HG02610 (cell line): ENCODE data around the gene WNT8B.

ENCODE experiments used
- ATAC-seq: cut with Tn5 transposase; IDR thresholded peaks from one replicate; pipeline ENCODE4 v1.9.1; 2021; ENCODE audit warnings: mild to moderate bottlenecking, moderate library complexity; ENCODE audit not compliant: unreplicated experiment

WNT8B gene, protein sequence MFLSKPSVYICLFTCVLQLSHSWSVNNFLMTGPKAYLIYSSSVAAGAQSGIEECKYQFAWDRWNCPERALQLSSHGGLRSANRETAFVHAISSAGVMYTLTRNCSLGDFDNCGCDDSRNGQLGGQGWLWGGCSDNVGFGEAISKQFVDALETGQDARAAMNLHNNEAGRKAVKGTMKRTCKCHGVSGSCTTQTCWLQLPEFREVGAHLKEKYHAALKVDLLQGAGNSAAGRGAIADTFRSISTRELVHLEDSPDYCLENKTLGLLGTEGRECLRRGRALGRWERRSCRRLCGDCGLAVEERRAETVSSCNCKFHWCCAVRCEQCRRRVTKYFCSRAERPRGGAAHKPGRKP

DNA sequence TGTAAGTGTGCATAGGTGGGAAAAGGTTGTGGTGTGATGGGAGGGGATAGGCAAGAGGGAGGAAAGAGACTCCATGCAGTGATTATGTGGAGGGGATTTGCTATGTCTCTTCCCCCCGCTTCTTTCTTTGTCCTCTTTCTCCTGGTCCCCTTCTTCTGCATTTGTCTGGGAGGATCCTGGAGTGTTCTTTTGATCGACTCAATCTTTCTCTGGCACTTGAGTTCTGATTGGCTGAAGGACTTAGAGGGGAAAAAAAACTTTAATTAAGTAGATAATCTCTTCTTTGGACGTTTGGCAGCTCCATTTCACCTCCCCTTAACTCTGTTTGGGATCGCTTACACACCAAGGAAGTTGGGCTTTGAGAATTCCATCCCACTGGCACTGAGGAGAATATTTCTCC is at the start of gene WNT8B:
Gene WNT8B (plus strand): TSS at position 301 of the 400 bp plus-strand sequence. CDS start 160 bp downstream, outside the sequence.
- no peak for ATAC-seq

DNA sequence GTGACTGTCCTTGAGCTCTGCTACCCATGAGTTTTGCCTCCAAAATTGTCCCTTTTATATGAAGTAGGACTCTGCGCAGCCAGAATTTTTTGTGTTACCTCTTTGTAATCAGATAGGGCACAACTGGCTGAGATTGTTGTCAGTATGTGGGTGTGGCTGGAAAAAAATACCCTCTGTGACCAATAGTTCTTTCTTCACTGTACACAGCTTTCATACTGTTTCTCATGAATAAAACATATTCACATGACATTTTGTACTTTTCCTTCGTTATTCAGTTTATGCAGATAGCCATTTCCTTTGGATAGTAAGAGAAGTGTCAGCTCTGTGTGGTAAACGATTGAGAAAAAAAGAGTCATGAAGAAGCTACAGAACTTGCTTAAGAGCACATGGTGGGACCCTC is 49.6 kb upstream of the WNT8B start:
- no peak for ATAC-seq

DNA sequence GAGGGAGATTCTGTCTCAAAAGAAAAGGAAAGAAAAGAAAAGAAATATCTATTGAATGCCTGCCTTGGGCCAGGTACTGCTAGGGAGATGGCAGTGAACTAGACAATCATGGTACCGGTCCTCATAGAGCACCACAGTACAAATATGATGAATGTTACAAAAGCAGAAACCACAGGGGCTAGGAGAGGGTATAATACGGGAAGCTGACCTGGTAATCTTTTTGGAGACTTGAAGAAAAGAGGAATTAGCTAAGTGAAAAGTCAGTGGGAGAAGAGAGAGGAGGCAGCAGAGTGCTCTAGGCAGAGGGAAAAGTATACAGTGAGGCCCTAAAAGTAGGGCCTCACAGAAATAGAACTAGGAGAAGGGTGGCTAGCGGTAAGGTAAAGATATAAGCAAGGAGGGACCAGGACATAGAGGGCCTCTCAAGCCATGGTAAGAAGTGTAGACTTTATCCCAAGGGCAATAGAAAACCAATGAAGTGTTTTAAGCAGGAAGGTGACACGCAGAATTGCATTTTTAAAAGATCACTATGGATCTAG is 42.8 kb upstream of the WNT8B start:
- ATAC-seq = no peak

DNA sequence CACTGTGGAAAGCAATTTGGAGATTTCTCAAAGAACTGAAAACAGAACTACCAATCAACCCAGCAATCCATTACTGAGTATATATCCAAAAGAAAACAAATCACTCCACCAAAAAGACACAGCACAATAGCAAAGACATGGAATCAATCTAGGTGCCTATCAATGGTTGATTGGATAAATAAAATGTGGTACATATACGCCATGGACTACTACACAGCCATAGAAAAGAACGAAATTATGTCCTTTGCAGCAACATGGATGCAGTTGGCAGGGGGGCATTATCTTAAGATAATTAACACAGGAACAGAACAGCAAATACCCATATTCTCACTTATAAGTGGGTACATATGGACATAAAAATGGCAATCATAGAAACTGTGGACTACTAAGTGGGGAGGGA is 35.4 kb upstream of the WNT8B start:
- no peak for ATAC-seq

DNA sequence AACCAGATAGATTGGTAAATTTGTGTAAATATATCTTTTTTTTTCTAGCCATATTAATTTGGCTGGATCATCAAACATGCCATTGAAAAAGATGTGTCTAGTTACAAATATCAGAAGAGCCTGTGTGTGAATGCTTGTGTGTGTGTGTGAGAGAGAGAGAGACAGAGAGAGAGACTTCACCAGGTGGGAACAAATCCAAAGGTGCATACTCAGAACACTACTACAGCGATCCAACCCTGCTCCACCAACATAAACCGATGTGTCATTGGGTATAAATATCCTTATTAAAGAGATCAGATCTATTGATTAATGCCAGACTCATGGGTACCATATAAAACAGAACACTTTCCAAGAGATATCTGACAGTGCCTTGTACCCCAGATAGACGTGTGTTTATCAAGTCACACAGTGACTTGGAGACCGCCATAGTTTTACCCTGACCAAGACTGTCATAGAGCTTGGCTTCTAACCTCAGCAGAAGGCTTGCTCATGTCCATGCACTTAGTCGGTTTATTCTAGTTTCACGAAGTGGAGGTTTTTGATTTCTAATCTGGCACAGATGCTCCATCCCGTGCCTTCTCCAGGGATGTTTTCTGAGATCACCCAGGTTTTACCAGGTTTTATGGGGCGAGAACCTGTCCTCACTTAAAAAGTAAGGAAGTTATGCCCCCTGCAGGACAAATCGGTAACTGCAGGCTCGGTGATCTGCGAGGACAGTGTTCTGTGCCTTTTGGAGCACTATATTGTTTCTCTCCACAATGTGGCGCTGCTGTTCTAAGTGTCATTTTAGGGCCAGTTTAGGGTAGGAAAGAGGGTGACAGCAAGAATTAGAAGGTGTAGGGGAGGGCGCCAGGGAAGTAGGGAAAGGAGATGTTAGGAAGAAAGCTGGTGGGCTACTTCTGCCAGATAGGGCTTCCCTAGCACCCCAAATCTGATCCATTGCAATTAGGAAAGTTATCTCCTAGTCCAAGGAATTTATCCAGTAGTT is 29.3 kb upstream of the WNT8B start:
- peak; percentile 65 for ATAC-seq

DNA sequence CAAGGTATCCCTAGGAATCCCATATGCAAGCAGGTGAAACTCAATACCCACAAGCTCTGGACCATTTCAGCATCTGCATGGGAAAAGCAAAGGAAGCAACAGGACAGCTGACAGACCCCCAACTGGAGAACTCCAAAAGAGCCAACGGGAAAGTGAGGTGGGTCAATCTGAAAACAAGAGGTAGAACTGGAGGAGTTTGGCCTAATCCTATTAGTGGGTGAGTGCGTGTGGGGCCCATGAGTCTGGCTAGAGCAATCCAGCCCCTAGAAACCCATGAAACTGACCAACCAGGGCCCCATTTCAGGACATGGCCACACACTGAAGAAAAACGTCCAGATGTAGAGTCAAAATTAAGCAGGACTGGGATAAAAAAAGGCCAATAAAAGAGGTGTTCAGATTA is 26.6 kb upstream of the WNT8B start:
- ATAC-seq = no peak

DNA sequence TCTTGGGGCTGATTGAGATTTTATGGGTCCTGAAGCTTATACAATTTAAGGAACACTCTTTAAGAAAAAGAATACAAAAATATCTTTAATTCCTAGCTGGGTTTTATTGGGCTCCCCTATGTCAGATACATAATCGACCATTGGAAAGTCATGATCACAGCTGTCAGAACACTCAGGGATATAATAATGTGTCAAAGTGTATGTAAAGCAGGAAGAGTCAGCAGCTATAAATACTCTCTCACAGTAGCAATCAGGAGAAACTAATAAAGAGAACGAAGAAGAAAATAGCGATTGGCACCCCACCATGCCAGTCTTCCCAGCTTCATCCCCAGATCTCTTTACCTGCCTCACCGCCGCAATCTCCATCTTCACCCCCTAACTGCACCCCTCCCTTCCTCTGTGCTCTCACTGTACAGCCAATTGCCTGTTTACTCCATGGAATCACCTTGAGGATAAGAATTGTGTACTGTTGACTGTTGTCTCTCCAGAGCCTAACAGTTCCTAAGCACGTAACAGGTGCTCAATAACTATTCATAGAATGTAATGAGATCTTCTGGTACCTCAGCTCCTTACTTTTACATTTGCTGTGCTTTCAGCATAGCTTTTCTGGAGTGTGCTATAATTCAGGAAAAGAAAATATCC is 24.0 kb upstream of the WNT8B start:
- ATAC-seq = no peak

DNA sequence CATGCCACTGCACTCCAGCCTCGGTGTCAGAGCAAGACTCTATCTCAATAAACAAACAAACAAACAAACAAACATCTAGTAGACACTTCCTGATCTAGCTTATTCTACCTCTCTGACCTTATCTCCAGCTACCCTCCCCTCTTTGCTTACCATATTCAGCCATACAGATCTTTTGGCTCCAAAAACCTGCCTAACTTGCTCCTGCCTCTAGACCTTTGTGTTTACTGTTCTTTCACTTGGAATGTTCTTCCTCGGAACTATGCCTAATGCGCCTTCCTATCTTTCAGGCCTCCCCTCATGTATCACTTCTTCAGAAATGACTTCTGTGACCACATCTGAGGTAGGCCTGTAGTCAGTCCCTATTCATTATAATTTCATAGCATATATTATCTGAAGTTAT is 20.3 kb upstream of the WNT8B start:
- no peak for ATAC-seq

DNA sequence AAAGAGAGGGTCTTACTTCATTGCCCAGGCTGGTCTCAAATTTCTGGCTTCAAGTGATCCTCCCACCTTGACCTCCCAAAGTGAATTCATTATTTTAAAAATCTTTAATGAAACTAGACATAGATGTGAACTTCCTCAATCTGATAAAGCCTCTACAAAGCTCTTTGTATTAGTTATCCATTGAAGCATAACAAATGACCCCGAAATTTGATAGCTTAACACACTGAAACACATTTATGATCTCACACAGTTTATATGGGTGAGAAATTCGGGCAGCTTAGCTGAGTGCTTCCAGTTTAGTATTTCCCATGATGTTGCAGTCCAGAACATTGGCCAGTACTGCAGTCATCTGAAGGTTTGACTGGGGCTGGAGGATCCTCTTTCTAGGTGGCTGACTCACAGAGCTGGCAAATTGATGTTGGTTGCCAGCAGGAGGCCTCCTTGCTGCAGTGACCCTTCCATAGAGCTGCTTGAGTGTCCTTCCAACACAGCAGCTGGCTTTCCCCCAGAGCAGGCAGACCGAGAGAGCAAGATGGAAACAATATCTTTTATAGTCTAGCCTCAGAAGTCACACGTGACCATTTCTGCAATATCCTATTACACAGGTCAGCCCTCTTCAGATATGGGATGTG is 16.6 kb upstream of the WNT8B start:
- no peak for ATAC-seq

DNA sequence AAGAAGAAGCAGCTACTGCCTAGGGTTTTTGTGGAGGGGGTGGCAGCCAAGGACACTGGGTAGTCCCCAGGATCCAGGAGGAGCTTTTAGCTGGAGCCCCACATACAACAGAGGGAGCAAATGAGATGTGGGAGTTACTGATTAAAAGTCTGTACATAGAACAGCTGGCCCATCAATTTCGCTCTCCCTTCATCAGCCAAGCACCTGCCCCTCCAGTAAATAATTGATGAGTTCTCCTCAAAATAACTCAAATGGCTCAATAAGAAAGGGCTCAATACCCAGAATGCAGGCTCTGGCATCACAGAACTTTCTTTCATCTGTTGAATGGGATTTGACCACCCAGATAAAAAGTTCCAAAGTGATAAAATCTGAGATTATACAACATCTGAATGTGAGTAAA is 15.1 kb upstream of the WNT8B start:
- no peak for ATAC-seq

DNA sequence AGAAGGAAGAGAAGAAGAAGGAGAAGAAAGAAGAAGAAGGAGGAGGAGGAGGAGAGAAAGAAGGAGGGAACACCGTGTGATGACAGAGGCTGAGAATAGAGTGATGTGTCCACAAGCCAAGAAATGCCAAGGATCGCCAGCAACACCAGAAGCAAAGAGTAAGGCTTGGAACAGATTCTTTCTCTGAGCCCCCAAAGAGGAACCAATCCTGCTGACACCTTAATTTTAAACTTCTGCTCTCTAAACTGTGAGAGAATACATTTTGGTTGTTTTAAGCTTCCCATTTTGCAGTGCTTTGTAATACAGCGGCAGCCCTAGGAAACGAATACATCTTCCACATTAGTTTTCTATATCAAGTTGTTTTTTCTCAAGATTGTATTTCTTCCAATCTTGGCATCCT is 13.9 kb upstream of the WNT8B start:
- no peak for ATAC-seq

DNA sequence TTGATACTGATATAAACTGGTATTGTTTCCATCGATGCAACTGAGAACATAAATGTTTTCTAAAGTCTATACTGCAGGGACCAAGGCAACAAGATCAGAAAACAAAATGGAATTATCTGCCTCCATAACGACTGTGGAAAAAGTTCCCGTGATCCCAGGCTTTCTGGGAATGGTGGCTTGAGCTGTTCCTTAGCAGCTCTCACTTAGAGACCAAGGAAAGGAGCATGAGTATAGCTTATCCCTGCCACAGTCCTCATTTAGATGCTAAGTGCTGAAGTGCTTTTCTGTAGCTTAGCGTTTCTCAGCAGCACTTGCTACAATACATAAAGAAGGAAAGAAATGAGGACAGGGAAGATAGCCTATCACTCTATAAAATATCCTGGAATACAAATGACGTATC is 5.5 kb downstream of the WNT8B start:
- ATAC-seq = no peak

DNA sequence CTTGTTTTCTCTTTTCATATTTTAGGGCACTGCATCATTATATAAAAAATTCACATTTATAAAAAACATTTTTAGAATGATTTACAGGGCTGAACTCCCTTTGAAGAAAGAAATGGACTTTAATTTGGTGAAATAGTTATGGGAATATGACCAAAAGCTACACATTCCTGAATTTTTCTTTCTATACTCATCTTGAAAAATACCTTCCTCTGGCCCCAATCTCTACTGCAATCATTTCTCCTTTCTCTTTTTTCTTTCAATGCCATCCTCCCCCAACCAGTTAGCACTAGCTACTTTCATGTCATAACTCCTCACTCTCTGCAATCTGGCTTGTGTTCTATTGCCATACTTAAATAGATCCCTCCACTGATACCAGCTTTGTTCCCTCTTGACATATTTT is 6.2 kb downstream of the WNT8B start:
- no peak for ATAC-seq

DNA sequence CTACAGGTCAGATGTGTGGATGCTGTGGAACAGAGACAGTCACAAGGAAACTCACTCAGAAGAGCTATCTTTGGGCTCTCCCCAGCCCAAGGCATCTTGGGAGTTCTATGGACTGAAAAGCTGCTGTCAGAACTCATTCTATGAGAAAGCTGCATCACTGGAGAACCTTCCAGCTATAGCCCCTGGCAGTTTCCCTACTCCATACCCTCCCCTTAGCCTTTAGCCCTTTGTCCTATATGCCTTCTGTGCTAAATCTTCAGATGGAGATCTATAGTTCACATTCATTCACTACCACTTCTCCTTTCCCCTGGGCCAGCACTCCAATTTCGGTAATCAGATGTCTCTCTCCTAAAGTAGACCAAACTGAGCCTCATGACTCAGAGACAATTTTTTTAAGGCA is 6.9 kb downstream of the WNT8B start:
- ATAC-seq = no peak

DNA sequence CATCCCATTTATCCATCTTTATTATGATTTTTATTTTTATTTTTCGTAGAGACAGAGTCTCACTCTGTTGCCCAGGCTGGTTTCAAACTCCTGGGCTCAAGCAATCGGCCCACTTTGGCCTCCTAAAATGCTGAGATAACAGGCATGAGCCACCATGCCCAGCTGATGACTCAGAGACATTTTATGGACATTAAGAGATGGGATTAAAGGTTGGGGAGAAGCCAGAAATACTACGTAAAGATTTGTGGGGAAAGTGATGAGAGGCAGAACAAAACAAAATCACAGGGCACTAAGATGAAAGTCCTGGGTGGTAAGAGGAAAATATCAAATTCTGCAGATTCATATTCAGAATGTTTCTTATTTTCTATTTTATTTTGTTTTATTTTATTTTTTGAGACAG is 7.6 kb downstream of the WNT8B start:
- ATAC-seq = no peak

DNA sequence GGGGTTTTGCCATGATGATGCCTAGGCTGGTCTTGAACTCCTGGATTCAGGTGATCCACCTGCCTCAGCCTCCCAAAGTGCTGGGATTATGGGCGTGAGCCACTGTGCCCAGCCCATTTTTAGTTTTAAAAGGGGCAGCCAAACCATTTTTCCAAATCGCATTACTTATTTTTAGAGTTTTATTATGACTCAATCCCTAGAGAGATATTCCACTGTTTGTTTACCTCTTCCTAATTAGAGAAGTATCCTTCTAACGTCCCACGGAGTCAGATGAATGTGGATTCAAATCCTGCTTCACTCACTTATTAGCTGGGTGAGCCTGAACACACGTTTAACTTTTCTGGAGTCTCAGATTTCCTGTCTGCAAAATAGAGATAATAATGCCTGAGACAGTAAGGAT is 15.2 kb downstream of the WNT8B start:
- no peak for ATAC-seq

DNA sequence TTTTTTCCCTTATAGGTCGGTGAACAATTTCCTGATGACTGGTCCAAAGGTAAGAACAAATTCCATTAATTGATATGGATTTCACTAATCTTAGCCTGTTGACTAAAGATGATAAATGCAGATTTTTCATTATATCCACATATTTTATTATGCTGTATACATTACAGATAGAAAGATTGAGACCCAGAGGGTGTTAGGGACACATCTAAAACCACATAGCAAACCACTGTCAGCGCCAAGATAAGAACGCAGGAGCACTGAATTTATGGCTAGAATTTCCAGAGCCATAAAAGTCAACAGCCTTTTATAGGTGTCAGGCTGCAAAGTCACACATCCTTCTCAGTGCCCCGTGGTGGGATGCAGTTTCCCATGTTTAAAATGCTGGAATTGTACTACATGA is 16.2 kb downstream of the WNT8B start:
- ATAC-seq = no peak

DNA sequence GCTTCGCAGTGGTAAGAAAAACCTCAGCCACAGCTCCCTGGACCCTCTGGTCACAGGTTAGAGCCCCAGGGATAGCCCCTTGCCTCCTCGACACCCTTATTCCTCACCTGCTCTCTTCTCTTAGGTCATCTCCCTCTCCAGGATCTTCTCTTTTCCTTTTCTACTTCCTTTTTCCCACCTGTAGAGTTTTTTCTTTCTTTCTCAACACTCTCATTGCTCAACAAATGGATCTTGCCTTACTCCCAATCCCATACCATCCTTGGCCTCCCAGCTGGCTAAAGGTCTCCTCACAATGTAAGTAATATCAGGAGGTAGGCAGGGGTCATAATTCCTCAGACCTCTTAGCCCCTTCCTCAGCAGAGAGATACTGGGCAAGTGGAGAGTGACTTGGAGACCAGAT is 17.2 kb downstream of the WNT8B start:
- ATAC-seq = no peak

DNA sequence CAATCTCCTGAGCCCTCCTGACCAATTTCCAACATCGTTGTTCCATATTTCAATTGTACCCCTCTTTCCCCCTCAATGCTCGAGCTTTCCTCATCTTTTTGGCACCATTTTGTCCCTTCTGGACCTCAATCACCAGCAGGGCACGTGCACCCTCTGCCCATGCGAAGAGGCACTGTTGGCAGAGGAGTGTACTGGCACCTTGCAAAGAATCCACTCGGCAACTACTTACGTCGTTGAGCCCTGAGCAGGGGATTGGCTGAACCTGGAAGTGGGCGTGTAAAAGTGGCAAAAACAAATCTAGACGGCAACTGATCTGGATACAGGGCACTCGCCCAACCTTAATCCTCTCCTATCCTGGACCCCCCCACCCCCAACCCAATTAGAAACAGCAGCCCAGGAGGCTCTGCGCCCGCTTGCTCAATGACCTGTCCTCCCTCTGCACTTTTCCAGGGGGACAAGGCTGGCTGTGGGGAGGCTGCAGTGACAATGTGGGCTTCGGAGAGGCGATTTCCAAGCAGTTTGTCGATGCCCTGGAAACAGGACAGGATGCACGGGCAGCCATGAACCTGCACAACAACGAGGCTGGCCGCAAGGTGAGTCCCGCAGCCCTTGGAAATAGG is 18.8 kb downstream of the WNT8B start:
- ATAC-seq = peak; percentile 99

DNA sequence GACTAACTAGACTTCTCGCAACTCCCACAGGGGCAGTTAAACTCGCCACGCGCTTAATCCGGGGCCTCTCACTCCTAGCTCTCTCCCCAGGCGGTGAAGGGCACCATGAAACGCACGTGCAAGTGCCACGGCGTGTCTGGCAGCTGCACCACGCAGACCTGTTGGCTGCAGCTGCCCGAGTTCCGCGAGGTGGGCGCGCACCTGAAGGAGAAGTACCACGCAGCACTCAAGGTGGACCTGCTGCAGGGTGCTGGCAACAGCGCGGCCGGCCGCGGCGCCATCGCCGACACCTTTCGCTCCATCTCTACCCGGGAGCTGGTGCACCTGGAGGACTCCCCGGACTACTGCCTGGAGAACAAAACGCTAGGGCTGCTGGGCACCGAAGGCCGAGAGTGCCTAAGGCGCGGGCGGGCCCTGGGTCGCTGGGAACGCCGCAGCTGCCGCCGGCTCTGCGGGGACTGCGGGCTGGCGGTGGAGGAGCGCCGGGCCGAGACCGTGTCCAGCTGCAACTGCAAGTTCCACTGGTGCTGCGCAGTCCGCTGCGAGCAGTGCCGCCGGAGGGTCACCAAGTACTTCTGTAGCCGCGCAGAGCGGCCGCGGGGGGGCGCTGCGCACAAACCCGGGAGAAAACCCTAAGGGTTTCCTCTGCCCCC is 19.5 kb downstream of the WNT8B start:
- no peak for ATAC-seq
